Measurements from ENCODE around the gene CSTPP1.
"Not testable (repeated sequence)": the region's sequence is repeated elsewhere in the genome, so short reads cannot be mapped to it uniquely, and the experiment has no call there.

Gene CSTPP1

DNA sequence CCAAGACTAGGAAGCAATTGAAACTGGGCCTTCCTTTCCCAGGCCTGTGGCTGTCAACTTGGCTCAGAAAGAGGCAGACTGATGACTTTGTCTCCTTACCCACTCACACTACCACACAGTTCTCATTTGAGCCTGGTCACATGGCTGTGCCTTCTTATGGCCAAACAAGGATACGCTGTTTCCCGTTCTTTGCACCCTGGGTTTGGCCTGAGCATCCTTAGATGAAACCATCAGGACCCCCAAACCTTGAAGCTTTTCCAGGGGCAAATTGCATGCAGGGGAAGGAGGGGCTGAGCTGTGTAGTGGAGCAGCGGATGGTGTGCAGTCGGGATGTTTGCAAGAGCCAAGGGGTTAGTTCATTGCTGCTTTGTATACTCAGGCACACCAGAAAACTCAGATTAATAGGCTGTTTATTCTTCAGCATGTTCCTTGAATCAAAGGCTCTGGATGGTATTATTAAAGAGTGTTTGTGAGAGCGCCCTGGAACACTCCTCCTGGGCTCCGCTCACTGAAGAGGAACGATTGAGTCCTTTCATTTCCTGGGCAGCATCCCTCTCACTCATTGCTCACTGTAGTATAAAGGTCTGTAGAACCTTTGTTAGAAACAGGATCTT lies 170.3 kb downstream of the CSTPP1 start:
- Histone ChIP-seq H3K36me3 (no peaks in the 10 kb centered on the region), H4K20me1 (peaks cover 0 to 26% (median 0%) of the 10 kb centered on the region in 11 experiments; a peak in 5 of 22 replicates), H3K4me2 (peak overlapping the region; percentile 5 to 76 (median 51); a peak in 21 of 22 replicates), H3K9ac (no peak overlapping the region), H3K9me3 (replicated peaks in 1 of 11) (no peaks in the 10 kb centered on the region), H3K27me3 (peaks cover 0 to 19% (median 6%) of the 10 kb centered on the region in 11 experiments; a peak in 9 of 22 replicates), H3K27ac (no peak overlapping the region), H3K4me3 (no peak overlapping the region), H3K4me1 (peaks cover 0 to 61% (median 54%) of the 10 kb centered on the region in 10 experiments; a peak in 18 of 20 replicates)
- TF ChIP-seq Cebpa-rat (IDR thresholded peaks at IDR 0.05): no peak

DNA sequence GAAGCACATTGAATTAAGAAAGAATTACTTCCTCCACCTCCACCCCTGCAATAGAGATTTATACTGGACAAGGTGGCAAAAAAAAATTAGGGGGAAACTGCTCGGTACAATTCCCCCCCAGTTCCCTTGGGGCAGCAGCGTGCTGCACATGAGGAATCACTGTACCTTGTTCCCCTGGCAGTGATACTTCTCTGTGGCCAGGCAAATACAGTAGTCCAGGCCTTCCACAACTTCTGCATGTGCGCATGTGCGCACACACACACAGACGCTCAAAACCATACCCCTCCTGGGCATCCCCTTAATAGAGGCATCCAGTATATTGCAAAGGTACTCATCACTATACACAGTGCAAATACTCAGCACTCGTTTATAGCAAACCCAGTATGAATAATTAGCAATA lies 171.2 kb downstream of the CSTPP1 start:
- Histone ChIP-seq H3K4me2 (peak overlapping the region in 9 of 11 experiments; percentile 29 to 76 (median 63); a peak in 17 of 22 replicates), H3K4me1 (peaks cover 0 to 68% (median 59%) of the 10 kb centered on the region in 10 experiments; a peak in 18 of 20 replicates), H4K20me1 (peaks cover 0 to 26% (median 0%) of the 10 kb centered on the region in 11 experiments; a peak in 5 of 22 replicates), H3K9ac (no peak overlapping the region), H3K27me3 (peaks cover 0 to 19% (median 6%) of the 10 kb centered on the region in 11 experiments; a peak in 9 of 22 replicates), H3K27ac (no peak overlapping the region), H3K4me3 (no peak overlapping the region), H3K9me3 (replicated peaks in 1 of 11) (peaks cover 0 to under 1% (median 0%) of the 10 kb centered on the region in 11 experiments; a peak in 1 of 22 replicates), H3K36me3 (no peaks in the 10 kb centered on the region)
- no peak for TF ChIP-seq Cebpa-rat (IDR thresholded peaks at IDR 0.05)

- Histone ChIP-seq H3K9me3 (replicated peaks in 1 of 11) (peaks cover 0 to 4% (median 0%) of the 10 kb centered on the region in 11 experiments; a peak in 2 of 22 replicates), H3K4me3 (no peak overlapping the region), H3K27ac (no peak overlapping the region), H3K4me1 (peaks cover 0 to 68% (median 59%) of the 10 kb centered on the region in 10 experiments; a peak in 18 of 20 replicates), H3K36me3 (no peaks in the 10 kb centered on the region), H3K9ac (no peak overlapping the region), H3K4me2 (peak overlapping the region in 9 of 11 experiments; percentile 29 to 76 (median 63); a peak in 17 of 22 replicates), H4K20me1 (peaks cover 0 to 26% (median 0%) of the 10 kb centered on the region in 11 experiments; a peak in 5 of 22 replicates), H3K27me3 (peaks cover 0 to 19% (median 6%) of the 10 kb centered on the region in 11 experiments; a peak in 9 of 22 replicates)
- TF ChIP-seq Cebpa-rat (IDR thresholded peaks at IDR 0.05): no peak
Observed at GRCh38 chr11:47108214-47108613, 171.7 kb downstream of the CSTPP1 start.

DNA sequence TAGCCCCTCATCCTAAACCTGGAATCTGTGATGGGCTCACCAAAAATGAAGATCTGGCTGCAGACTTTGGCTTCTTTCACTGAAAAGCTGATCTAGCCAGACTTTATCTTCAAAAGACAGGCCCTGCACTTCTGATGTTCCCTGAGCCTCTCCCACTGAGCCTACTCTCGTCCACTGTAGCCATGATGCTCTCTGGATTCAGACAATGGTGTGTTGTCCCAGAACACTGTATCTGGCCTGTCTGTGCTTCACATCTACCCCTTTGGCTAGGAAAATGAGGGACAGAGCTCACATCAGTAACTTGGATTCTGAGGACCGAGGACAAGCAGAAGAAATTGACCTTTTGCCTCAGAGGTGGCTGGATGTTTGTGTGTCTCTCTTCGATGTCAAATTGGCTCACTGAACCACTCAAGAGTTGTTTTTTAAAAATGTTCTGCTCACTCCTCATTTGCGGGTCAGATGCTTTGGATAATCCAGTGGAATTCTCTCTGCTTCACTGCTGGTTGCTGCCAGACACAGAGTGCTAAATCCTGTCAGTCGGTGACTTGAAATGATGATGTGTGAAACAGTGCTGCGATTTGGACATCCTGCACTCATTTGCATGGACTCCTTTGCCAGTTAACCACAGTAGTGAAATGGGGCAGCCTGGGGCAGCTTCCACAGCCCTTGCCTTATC lies 172.6 kb downstream of the CSTPP1 start:
- no peak overlapping the region for H3K9ac ChIP-seq
- no peak for TF ChIP-seq Cebpa-rat (IDR thresholded peaks at IDR 0.05)
- H3K4me3 ChIP-seq: no peak overlapping the region
- H3K4me2 ChIP-seq: peak overlapping the region in 9 of 11 experiments; percentile 11 to 76 (median 63); a peak in 15 of 22 replicates
- H3K9me3 ChIP-seq (replicated peaks in 1 of 11): peaks cover 0 to 9% (median 0%) of the 10 kb centered on the region in 11 experiments; a peak in 4 of 22 replicates
- no peaks in the 10 kb centered on the region for H3K36me3 ChIP-seq
- peaks cover 0 to 19% (median 6%) of the 10 kb centered on the region in 11 experiments; a peak in 9 of 22 replicates for H3K27me3 ChIP-seq
- H4K20me1 ChIP-seq: peaks cover 0 to 26% (median 0%) of the 10 kb centered on the region in 11 experiments; a peak in 5 of 22 replicates
- peaks cover 0 to 68% (median 59%) of the 10 kb centered on the region in 10 experiments; a peak in 18 of 20 replicates for H3K4me1 ChIP-seq
- no peak overlapping the region for H3K27ac ChIP-seq

GRCh38 chr11:47109727-47110246 lies 173.2 kb downstream of the CSTPP1 start:
- no peak overlapping the region for H3K4me3 ChIP-seq

GRCh38 chr11:47111318-47111804 lies 174.8 kb downstream of the CSTPP1 start:
- peaks cover 0 to 26% (median 0%) of the 10 kb centered on the region in 11 experiments; a peak in 5 of 22 replicates for H4K20me1 ChIP-seq
- H3K9me3 ChIP-seq (replicated peaks in 1 of 11): peaks cover 0 to 16% (median 0%) of the 10 kb centered on the region in 11 experiments; a peak in 6 of 22 replicates
- H3K27me3 ChIP-seq: peaks cover 0 to 19% (median 6%) of the 10 kb centered on the region in 11 experiments; a peak in 9 of 22 replicates
- H3K9ac ChIP-seq: peak overlapping the region in 1 of 11 experiments; percentile 21; a peak in 1 of 22 replicates
- H3K4me1 ChIP-seq: peaks cover 0 to 62% (median 59%) of the 10 kb centered on the region in 10 experiments; a peak in 18 of 20 replicates
- H3K27ac ChIP-seq: peak overlapping the region in 1 of 11 experiments; percentile 22; a peak in 1 of 22 replicates
- H3K36me3 ChIP-seq: no peaks in the 10 kb centered on the region
- H3K4me3 ChIP-seq: no peak overlapping the region
- H3K4me2 ChIP-seq: peak overlapping the region in 10 of 11 experiments; percentile 12 to 76 (median 63); a peak in 18 of 22 replicates
- TF ChIP-seq Cebpa-rat (IDR thresholded peaks at IDR 0.05): no peak

More at GRCh38 chr11:47109727-47110246, 173.2 kb downstream of the CSTPP1 start:
- Histone ChIP-seq H3K4me1 (peaks cover 0 to 68% (median 59%) of the 10 kb centered on the region in 10 experiments; a peak in 18 of 20 replicates), H3K36me3 (no peaks in the 10 kb centered on the region), H4K20me1 (peaks cover 0 to 26% (median 0%) of the 10 kb centered on the region in 11 experiments; a peak in 5 of 22 replicates), H3K9me3 (replicated peaks in 1 of 11) (peaks cover 0 to 10% (median 0%) of the 10 kb centered on the region in 11 experiments; a peak in 6 of 22 replicates), H3K27me3 (peaks cover 0 to 19% (median 6%) of the 10 kb centered on the region in 11 experiments; a peak in 9 of 22 replicates), H3K4me2 (peak overlapping the region in 9 of 11 experiments; percentile 11 to 76 (median 63); a peak in 15 of 22 replicates), H3K27ac (no peak overlapping the region), H3K9ac (no peak overlapping the region)
- TF ChIP-seq Cebpa-rat (IDR thresholded peaks at IDR 0.05): no peak

- peaks cover 0 to 47% (median 45%) of the 10 kb centered on the region in 10 experiments; a peak in 17 of 20 replicates for H3K4me1 ChIP-seq
- not testable (repeated sequence) for H3K36me3 ChIP-seq, H3K4me2 ChIP-seq, H3K27ac ChIP-seq, H3K9ac ChIP-seq, H3K4me3 ChIP-seq
- peaks cover 0 to 16% (median 0%) of the 10 kb centered on the region in 11 experiments; a peak in 6 of 22 replicates for H3K9me3 ChIP-seq (replicated peaks in 1 of 11)
- H4K20me1 ChIP-seq: peaks cover 0 to 21% (median 0%) of the 10 kb centered on the region in 11 experiments; a peak in 4 of 22 replicates
- H3K27me3 ChIP-seq: peaks cover 0 to 19% (median 6%) of the 10 kb centered on the region in 11 experiments; a peak in 9 of 22 replicates
Observed at GRCh38 chr11:47112941-47113340, 176.4 kb downstream of the CSTPP1 start.

DNA sequence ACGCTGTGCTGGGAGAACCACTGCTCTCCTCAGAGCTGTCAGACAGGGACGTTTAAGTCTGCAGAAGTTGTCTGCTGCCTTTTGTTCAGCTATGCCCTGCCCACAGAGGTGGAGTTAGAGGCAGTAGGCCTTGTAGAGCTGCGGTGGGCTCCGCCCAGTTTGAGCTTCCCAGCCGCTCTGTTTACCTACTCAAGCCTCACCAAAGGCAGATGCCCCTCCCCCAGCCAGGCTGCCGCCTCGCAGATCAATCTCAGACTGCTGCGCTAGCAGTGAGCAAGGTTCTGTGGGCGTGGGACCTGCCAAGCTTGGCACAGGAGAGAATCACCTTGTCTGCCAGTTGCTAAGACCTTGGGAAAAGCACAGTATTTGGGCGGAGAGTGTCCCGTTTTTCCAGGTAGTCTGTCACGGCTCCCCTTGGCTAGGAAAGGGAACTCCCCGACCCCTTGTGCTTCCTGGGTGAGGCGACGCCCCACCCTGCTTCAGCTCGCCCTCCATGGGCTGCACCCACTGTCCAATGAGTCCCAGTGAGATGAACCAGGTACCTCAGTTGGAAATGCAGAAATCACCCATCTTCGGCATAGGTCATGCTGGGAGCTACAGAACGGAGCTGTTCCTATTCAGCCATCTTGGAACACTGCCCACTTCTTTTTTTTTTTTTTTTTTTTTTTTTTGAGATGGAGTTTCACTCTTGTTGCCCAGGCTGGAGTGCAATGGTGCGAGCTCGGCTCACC lies 182.6 kb downstream of the CSTPP1 start:
- H3K4me3 ChIP-seq, H3K27me3 ChIP-seq, H3K36me3 ChIP-seq, H4K20me1 ChIP-seq, H3K4me1 ChIP-seq, H3K27ac ChIP-seq, H3K9ac ChIP-seq, H3K4me2 ChIP-seq: not testable (repeated sequence)
- peaks cover 0 to 14% (median 9%) of the 10 kb centered on the region in 11 experiments; a peak in 11 of 22 replicates for H3K9me3 ChIP-seq (replicated peaks in 1 of 11)
